ENCODE data around the gene SREBF1.

SREBF1 gene

DNA sequence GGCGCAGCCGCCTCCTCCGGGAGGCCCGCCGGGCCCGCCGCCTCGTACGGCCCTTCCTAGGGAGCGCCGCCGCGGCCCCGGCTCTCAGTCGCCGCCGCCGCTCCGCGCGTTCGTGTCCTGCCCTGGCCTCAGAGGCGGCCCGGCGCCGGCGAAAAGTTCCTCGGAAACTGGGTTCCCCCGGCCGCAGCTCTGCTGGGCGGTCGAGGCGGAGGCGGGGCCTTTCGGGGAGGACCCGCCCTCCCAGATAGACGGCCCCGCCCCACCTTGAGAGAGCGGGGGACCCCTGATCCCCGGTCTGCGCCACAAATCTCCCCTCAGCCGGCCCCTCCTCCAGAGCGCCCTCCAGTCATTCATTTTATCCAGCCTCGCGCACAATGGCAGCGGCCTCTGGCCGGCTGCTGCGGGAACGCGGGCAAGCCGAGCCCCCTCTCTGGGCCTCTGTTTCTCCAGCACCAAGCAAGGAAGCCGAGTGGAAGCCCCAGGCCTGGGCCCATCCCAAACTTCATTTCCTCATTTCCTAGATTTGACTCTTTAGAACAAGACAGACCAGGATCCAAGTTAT lies at the start of gene SREBF1:
SREBF1 (minus strand) TSS at position 169 of the 562 bp plus-strand sequence. CDS start 169 bp downstream, outside the sequence.
- DNase-seq (ENCODE audit: low read depth), result no peak

DNA sequence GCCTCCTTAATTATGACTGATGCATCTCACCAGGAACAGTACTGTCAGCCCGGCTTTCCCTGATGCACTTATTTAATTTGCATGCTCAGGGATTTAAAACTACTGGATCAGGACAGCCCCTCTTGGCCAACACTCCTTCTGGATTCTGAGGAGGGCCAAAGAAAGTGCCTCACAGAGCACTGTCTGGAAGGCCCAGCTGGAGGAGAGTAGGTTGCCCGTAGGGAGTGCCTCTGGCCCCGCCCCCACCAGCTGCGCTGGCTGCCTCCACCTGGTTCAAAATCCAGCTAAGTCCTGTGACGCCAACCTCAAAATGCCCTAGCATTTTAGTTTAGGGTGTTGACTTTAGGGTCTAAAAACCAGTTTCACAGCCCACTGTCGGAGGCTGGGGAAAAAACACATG lies 49.4 kb upstream of the SREBF1 start:
- DNase-seq (ENCODE audit: low read depth), result no peak

DNA sequence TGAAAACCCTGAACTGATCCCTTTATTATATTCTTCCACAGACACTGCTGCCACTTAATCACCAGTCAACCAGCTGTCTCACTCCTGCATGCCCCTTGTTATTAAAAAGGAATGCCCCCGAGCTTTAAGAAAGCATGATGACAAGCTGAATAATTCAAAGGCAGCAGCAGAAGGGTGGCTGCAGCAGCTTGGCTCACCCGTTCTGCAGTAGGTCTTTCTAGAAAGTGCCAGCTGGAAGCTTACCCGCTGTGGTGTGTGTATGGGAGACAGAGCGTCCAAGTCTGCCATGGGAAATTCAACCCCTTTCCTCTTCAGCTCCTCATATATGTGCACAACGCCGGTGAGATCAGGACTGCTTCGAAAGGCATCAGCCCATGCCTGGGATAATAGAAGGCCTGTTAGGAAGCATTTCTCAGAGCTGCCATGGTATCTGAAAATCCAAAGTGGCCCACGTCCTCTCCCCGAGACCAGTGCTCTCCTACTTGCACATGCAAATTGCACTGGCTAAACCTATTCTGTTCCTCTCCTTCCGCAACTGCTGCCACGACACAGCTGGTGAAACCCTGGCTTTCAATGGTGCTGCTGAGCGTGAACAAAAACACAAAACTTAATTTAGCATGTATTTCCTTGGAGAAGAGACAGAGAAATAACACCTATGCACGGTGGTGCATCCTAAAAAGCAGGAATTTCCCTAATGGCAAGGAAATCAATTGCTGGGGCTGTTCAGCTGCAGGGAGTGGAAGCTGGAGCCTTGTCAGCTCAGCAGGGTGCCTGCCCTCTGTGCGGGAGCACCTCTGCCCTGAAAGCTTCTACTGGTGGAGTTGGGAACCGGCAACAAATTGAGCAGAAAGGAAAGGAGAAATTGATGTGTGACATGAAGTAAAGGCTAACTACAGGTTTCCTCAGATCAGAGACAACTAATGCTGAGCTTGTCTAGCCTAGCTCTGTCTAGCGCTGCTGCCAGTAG lies 47.9 kb upstream of the SREBF1 start:
- DNase-seq (ENCODE audit: low read depth), result no peak

- no peak for DNase-seq (ENCODE audit: low read depth)
These were observed 47.0 kb upstream of the SREBF1 start for GRCh38 chr17:17883801-17884200.

DNA sequence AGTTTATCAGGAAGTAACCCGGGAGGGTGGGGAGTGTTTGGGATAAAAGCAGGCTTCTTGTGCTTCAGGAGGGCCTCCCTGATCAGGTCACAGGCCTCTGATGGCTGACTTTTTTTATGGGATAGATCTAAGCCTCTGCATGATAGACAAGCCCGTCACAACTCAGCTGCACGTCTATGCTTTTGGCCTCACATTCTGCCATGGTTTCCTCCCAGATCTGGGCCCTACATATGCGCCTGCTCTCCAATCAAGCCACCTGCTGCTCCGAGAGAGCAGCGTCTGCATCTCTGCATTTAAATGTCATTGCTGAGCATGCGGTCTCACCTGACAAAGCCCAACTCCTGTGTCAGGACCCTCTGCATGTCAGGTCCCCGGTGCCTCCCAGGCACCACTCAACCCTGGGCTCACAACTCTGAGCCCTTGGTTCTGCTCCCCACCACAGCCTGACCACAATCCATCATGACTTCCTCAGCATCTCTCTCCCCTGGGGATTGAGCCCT lies 45.3 kb upstream of the SREBF1 start:
- no peak for DNase-seq (ENCODE audit: low read depth)

GRCh38 chr17:17880577-17881196 lies 43.9 kb upstream of the SREBF1 start:
- no peak for DNase-seq (ENCODE audit: low read depth)

GRCh38 chr17:17877529-17878358 lies 41.0 kb upstream of the SREBF1 start:
- peak; percentile 86 for DNase-seq (ENCODE audit: low read depth)

DNA sequence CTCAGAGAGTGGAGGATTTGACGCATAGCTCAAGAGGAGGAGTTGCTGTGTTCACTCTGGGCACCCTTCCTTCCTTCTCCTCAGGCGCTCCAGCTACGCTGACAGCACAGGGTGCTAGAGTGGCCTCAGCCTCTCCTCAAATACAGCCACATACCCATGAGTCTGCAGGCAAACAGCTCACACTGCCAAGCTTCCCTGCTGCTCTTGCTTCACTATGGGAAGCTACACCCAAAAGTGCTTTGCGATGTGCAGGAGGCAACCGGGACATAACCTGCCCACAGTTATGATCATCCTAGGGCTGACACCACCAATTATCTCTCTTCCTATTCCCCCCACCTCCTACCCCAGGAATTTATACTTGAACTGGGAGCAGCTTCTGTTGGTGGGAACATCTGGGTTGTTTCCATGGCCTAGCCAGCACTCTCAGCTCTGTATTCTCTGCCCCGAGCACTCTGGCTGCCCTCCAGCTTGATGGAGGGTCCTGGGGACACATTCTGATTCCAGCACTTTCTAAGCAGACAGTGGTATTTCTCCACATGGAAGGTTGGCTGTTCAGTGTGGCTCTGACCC lies 40.3 kb upstream of the SREBF1 start:
- DNase-seq (ENCODE audit: low read depth), result no peak

DNA sequence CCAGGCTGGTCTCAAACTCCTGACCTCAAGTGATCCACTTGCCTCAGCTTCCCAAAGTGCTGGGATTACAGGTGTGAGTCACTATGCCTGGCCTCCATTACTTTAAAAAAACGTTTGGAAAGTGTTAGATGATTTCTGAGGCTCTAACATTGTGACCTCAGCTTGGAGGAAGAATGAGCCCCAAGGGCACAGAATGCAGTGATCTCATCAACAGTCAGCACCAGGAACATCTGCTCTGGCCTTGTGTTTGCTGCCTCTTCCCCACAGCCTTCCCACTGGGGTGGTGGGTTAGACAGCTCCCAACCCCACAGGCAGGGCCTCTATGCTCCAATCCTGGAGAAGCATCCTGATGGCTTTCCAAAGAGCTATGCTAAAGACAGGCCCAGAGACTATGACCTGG lies 37.7 kb upstream of the SREBF1 start:
- peak; percentile 85 for DNase-seq (ENCODE audit: low read depth)

GRCh38 chr17:17873450-17873991 lies 36.7 kb upstream of the SREBF1 start:
- DNase-seq (ENCODE audit: low read depth), result no peak

GRCh38 chr17:17872547-17873345 lies 36.0 kb upstream of the SREBF1 start:
- no peak for DNase-seq (ENCODE audit: low read depth)

GRCh38 chr17:17871913-17872312 lies 35.1 kb upstream of the SREBF1 start:
- no peak for DNase-seq (ENCODE audit: low read depth)

GRCh38 chr17:17870247-17870646 lies 33.5 kb upstream of the SREBF1 start:
- DNase-seq (ENCODE audit: low read depth), result no peak

DNA sequence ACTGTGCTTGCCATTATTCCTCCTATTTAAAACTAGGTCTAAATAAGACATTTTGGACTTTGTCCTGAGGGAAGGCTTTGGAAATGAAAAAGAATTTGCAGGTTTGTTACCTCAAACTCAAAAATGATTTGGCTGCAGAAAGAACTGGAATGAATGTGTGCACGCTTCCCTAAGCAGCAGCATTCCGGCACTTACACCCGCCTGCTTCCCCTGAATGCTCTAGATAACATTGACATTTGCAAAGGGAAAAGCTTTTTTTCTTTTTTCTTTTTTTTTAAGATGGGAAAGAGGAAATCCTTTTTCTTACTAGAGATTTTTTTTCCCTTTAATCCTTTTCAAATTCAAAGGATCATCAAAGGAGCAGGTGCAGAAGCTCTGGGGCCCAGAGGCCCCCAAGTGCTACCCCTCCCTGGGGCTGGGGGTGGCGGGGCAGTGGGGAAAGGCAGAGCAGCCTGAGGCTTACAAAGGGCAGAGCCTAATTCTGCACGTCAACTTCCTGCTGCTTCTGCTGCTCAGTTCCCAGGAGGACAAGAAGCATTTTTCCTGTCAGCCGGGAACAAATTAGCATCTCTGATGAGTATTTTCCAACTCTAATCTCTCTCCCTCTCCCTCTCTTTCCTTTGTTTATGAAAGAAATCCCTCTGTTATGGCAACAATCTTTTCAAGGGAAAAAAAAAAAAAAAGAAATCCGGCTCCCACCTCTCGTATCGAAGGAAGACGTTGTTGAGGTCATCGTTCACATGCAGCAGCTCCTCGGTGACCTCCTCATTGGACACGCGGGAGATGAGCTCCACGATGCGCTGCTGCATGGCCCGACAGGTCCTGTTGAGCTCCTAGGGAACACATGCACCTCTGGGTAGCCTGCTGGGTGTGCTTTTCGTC lies 32.1 kb upstream of the SREBF1 start:
- no peak for DNase-seq (ENCODE audit: low read depth)

- DNase-seq (ENCODE audit: low read depth), result no peak
These were observed 30.1 kb upstream of the SREBF1 start for GRCh38 chr17:17866897-17867296.

DNA sequence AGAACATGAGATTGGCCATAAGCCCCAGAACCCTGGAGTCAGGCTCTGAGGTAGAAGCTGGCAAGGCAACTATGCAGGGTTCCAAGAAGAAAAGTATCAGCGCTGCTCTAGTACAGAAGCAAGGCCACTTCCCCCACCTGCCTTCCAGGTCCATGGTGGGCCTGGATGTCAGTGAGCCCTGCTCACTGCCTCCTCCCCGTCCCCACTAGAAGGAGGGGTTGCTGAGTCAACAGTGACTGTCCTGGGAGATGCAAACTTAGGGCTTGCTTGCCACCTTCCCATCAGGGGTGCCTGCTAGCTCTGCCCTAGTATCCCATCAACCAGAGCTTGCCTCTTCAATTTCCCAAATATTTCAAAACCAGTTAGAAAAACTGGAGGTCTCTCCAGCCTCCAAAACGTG lies 29.6 kb upstream of the SREBF1 start:
- no peak for DNase-seq (ENCODE audit: low read depth)

DNA sequence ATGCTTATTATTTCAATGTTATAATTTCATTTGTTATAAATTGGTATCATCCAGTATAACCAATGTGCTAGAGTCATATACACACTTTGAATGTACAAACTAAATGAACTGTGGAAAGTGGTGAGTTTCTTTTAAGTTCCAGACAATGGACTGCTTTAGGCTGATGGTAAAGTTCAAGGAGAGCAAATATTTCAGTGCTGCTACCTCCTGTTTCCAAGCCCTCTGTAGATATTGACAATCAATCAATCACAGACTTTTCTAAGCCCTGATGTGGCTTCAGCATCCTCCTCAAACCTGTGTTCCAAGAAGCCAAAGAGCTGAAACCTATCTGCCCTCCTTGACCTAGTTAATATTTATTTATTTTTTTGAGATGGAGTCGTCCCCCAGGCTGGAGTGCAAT lies 28.2 kb upstream of the SREBF1 start:
- no peak for DNase-seq (ENCODE audit: low read depth)

DNA sequence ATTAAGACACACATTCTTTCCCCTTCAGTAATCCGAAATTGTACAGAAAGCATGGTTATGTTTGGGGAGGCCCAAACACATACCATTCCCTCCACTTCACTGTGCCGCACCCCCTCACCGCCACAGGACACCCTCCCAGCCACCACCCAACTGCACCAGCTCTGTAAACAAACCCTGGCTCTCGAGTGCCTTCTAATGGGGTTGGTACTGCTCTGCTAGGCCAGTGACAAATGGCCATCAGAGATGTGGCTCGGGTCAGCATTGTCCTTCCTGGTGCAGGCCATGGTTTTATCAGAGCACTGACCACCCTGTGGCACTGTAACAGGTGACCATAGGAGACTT lies 24.0 kb upstream of the SREBF1 start:
- no peak for DNase-seq (ENCODE audit: low read depth)

GRCh38 chr17:17859909-17860765 lies 23.4 kb upstream of the SREBF1 start:
- no peak for DNase-seq (ENCODE audit: low read depth)
